GM12874 (cell line): ENCODE results near the gene PFDN1.

Experiments
- CTCF ChIP-seq: IDR thresholded peaks from 2 replicates; pipeline ENCODE4 v1.5.1; 2011; ENCODE audit warnings: low read depth, mild to moderate bottlenecking, control low read depth, low read length, moderate library complexity; ENCODE audit not compliant: insufficient read depth

PFDN1 gene

DNA sequence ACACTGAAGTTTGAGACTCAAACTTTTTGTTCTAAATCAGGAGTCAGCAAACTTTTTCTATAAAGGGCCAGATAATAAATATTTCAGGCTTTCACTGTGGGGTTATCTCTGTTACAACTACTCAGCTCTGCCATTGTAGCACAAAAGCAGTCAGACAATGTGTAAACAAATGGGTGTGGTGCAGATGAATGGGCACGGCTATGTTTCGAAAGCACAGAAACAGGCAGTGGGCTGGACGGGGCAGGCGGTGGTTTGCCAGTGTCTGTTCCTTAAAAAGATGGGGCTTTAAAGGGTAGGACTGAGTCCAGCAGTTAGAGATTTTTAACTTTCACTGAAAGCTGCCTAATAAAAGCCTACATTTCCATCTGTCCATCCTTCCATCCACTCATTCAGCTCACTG, 48.9 kb downstream of the PFDN1 start:
- no peak for TF ChIP-seq CTCF

- no peak for TF ChIP-seq CTCF
Observed at GRCh38 chr5:140252470-140253126, 50.3 kb downstream of the PFDN1 start.

- no peak for TF ChIP-seq CTCF
Observed at GRCh38 chr5:140251527-140251973, 51.4 kb downstream of the PFDN1 start.

GRCh38 chr5:140250386-140250785, 52.5 kb downstream of the PFDN1 start:
- TF ChIP-seq CTCF: no peak

DNA sequence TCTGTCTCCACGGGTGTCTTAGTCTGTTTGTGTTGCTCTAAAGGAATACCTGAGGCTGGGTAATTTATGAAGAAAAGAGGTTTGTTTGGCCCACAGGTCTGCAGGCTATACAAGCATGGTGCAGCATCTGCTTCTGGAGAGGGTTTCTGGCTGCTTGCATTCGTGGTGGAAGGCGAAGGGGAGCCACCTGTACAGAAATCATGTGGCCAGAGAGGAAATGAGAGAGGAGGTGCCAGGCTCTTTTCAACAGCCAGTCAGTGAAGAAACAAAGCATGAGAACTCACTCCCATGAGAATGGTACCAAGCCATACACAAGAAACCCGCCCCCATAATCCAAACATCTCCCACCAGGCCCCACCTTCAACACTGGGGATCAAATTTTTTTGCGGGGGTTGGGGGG, 53.4 kb downstream of the PFDN1 start:
- TF ChIP-seq CTCF: no peak

DNA sequence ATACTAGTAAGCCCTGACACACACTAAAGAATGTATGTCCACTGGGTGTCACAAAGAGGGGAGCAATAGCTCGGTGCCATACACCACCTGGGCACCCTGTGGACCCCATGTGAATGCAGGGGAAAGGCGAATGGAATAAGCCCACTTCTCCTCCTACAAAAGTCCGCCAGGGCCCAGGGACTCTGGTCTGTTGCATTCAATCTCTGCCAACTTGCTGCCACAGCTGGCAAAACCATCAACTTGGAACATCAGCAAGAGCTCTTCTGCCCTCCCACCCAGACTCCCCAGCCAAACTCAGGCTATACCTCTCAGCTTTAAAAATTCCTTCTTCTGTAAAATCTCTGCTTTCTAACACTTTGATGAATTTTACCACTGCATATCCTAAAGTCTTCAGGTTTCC, 54.5 kb downstream of the PFDN1 start:
- TF ChIP-seq CTCF: no peak

- no peak for TF ChIP-seq CTCF
Observed at GRCh38 chr5:140246378-140247122, 56.4 kb downstream of the PFDN1 start.
